RPMI8226 (cell line): ENCODE measurements around the gene ZNF513.
"Not testable (repeated sequence)": the region's sequence is repeated elsewhere in the genome, so short reads cannot be mapped to it uniquely, and the experiment has no call there.

ENCODE experiments used
- DNase-seq: peaks from one replicate; pipeline ENCODE4 v3.0.0-alpha.2; 2015

ZNF513 gene

DNA sequence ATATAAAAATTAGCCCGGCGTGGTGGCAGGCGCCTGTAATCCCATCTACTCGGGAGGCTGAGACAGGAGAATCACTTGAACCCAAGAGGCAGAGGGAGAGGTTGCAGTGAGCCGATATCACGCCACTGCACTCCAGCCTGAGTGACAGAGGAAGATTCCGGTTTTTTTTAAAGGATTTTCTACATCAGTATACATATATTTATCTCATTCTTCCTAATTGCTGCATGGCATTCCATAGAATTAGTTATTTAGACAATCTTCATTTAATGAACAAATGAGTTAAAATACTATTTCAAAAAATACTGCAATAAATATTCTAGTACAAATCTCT, 26.0 kb downstream of the ZNF513 start:
- no peak for DNase-seq

DNA sequence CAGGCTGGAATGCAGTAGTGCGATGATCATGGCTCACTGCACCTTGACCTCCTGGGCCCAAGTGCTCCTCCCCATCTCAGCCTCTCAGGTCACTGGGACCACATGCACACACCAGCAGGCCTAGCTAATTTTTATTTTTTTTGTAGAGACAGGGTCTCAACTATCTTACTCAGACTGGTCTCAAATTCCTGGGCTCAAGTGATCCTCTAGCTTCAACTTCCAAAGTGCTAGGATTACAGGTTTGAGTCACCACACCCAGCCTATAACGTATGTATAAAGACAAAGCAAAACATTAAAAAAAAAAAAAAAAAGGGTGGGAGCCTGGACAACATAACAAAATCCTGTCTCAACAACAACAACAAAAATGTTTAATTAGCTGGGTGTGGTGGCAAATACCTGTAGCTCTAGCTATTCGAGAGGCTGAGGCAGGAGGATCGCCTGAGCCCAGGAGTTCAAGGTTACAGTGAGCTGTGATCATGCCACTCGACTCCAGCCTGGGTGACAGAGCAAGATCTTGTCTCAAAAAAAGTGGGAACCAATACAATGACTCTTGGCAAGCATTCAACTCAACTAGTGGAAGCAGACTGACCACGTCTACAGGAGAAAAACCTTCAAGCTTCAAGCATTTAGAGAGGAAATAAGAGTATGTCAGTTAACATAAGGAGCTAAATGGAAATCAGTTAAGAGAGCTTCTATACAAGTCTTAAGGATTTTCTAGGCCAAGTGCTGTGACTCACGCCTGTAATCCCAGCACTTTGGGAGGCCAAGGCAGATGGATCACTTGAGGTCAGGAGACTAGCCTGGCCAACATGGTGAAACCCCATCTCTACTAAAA, 26.6 kb downstream of the ZNF513 start:
- DNase-seq: no peak

DNA sequence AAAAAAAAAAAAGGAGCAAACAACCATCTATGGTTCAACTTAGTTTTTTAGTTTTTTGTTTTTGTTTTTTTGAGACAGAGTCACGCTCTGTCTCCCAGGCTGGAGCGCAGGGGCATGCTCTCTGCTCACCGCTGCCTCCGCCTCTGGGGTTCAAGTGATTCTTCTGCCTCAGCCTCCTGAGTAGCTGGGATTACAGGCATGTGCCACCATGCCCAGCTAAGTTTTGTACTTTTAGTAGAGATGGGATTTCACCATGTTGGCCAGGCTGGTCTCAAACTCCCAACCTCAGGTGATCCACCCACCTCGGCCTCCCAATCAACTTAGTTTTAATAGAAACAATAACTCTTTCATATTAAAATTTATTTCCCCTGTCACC, 27.2 kb downstream of the ZNF513 start:
- not testable (repeated sequence) for DNase-seq

DNA sequence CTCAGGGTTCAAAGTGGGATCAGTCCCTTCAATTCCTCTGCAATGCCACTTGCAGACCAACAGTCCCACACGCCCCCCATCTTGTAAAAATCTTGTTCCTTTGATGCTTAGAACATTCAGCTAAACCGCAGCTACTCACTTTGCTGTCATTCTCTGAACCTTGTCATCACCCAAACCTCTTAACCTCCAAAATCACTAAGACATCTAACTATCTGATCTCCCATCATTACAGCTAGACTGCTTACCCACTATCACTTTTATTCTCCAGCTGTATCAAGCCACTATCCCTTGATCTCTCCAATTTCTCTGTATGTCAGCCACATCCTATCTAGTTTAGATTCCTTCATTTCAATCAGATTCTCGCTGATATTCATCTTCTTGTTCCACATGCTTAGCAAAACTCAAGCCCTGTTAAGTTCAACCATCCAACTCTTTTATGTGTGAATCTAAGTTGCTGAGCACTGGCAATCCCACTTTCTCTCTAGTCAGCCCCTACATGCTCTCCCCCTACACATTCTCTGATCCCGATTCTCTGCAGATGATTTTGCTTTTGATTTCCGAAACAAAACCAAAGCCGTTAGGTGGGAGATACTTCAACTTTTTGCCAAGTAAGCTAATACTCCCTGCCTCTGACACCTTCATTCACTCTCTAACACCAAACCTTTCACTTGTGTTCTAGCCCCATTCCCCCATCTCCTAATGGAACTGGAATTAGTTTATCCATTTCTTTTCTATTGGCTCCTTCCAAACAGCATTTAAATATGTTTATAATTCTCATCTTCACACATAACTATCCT, 28.5 kb downstream of the ZNF513 start:
- no peak for DNase-seq

GRCh38 chr2:27350106-27350693, 30.3 kb downstream of the ZNF513 start:
- DNase-seq: peak; percentile 52

DNA sequence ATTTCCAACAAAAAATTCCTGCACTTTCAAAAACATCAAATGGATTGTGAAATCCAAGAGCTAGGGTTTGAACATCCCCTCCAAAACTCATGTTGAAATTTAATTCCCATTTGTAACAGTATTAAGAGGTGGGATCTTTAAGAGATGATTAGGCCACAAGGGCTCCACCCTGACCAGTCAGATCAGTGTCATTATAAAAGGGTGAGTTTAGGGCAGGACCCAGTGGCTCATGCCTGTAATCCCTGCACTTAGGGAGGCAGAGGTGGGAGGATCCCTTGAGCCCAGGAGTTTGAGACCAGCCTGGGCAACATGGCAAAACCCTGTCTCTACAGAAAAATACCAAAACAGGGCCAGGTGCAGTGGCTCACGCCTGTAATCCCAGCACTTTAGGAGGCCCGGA, 32.9 kb downstream of the ZNF513 start:
- no peak for DNase-seq

GRCh38 chr2:27336173-27336572, 44.4 kb downstream of the ZNF513 start:
- DNase-seq: no peak

DNA sequence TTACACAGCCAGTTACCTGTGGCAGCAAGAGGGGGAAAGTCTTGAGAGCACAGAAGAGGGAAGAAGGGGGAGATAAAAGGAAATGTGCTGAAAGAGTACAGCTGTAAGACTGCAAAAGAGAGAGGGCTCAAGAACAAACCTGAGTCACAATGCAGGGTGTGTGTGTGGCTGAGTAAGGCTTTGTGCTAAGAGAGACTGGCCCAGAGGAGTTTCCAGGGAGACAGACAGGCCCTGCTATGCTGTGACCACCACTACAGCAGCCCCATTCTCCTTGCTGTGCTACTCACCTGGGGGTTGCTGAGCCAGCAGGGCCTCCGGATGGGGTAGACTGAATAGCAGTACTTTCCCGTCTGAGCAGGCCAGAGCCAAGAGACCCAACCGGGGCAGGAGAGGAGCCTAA, 45.2 kb downstream of the ZNF513 start:
- no peak for DNase-seq
